ENCODE results near the gene LARGE1. TPM values are rescaled to one million over a fixed set of nuclear protein-coding genes. Genes with fewer than 3 reads are reported as not detected.

The LARGE1 gene
- total RNA-seq, 1 donor from 2014 or later = 35.7 TPM

DNA sequence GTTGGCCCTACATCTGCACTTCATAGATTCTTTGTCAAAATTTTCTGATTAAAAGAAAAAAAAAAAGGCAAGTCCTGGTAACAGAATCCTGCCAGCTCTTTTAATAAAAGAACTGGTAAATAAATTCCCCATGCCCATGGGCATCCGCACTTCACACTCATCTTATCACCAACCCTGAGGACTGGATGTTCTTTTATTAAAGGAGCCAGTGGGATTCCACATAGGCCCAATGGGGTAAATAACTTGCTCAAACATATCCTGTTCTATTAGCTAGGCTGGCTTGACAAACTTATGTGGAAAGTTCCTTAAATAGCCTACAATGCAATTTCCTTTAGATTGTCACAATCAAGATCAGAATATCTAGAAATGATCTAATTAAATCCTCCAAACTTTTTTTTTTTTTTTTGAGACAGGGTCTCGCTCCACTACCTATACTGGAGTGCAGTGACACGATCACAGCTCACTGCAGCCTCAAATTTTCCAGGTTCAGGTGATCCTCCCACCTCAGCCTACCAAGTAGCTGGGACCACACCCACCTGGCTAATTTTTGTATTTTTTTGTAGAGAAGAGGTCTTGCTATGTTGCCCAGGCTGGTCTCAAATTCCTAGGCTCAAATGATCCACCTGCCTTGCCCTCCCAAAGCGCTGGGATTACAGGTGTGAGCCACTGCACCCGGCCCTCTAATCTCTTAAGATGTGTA lies 380.9 kb downstream of the LARGE1 start:
- H3K27ac Mint-ChIP-seq = no peak overlapping the region
- H3K36me3 Mint-ChIP-seq = no peaks in the 10 kb centered on the region
- no peak overlapping the region for H3K4me3 Mint-ChIP-seq
- H3K9me3 Mint-ChIP-seq = no peaks in the 10 kb centered on the region
- H3K27me3 Mint-ChIP-seq (ENCODE audit: low read depth) = no peaks in the 10 kb centered on the region
- TF ChIP-seq, protein P1, sequence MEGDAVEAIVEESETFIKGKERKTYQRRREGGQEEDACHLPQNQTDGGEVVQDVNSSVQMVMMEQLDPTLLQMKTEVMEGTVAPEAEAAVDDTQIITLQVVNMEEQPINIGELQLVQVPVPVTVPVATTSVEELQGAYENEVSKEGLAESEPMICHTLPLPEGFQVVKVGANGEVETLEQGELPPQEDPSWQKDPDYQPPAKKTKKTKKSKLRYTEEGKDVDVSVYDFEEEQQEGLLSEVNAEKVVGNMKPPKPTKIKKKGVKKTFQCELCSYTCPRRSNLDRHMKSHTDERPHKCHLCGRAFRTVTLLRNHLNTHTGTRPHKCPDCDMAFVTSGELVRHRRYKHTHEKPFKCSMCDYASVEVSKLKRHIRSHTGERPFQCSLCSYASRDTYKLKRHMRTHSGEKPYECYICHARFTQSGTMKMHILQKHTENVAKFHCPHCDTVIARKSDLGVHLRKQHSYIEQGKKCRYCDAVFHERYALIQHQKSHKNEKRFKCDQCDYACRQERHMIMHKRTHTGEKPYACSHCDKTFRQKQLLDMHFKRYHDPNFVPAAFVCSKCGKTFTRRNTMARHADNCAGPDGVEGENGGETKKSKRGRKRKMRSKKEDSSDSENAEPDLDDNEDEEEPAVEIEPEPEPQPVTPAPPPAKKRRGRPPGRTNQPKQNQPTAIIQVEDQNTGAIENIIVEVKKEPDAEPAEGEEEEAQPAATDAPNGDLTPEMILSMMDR (IDR thresholded peaks at IDR 0.05; ENCODE audit: unreplicated experiment) = no peak
- DNase-seq (ENCODE audit: low spot score in 2 of 2, unreplicated experiment in 2 of 2) = no peak
- no peaks in the 10 kb centered on the region for H3K4me1 Mint-ChIP-seq

DNA sequence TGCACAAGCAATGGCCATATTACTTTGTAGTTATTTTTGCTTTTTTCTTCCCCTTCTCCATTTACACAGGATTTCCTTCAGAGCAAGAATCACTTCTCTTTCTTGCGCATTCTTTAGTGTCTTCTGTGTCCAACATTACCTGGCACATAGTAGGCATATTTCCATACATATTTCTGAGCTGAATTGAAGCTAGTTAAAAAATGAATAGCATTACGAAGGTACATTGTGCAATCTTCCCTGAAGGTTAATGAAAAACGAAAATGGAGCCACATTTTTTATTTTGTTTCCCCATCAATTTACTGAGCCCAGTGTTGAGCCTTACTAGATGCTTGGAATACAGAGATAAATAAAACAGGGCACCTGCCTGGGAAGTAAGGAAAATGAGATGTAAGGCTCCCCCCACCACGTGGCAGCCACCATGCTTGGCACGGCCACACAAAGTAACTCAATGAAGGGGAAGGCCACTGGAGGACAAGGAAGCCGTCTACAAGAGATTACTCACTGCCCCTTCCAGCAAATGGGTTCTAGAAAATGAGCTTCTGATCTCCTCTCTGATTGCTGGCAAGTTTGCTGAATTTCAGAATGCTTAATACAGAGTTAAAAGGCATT lies 381.9 kb downstream of the LARGE1 start:
- Mint-ChIP-seq H3K9me3 (no peaks in the 10 kb centered on the region), H3K4me3 (no peak overlapping the region), H3K27ac (no peak overlapping the region), H3K27me3 (ENCODE audit: low read depth) (no peaks in the 10 kb centered on the region), H3K4me1 (no peaks in the 10 kb centered on the region), H3K36me3 (no peaks in the 10 kb centered on the region)
- TF ChIP-seq, protein P1 (IDR thresholded peaks at IDR 0.05; ENCODE audit: unreplicated experiment) = no peak
- no peak for DNase-seq (ENCODE audit: low spot score in 2 of 2, unreplicated experiment in 2 of 2)

DNA sequence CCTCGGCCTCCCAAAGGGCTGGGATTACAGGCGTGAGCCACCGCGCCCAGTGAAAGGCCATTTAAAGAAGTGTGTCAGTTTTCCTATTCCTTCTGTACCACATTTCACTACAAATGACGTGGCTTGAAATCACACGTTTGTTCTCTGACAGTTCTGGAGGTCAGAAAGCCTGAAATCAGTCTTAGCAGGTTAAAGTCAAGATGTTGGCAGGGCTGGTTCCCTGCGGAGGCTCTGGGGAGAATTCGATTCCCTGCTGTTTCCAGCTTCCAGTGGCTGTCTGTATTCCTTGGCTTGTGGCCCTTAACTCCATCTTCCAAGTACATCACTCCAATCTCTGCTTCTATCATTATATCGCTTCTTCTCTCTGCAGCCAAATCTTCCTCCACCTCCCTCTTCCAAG lies 383.2 kb downstream of the LARGE1 start:
- TF ChIP-seq, protein P1 (IDR thresholded peaks at IDR 0.05; ENCODE audit: unreplicated experiment) = no peak
- H3K4me3 Mint-ChIP-seq = no peak overlapping the region
- no peak for DNase-seq (ENCODE audit: low spot score in 2 of 2, unreplicated experiment in 2 of 2)
- H3K4me1 Mint-ChIP-seq = no peaks in the 10 kb centered on the region
- H3K9me3 Mint-ChIP-seq = no peaks in the 10 kb centered on the region
- H3K27me3 Mint-ChIP-seq (ENCODE audit: low read depth) = no peaks in the 10 kb centered on the region
- no peak overlapping the region for H3K27ac Mint-ChIP-seq
- no peaks in the 10 kb centered on the region for H3K36me3 Mint-ChIP-seq

- DNase-seq (ENCODE audit: low spot score in 2 of 2, unreplicated experiment in 2 of 2) = no peak
- Mint-ChIP-seq H3K27ac (no peak overlapping the region), H3K27me3 (ENCODE audit: low read depth) (no peaks in the 10 kb centered on the region), H3K36me3 (no peaks in the 10 kb centered on the region), H3K9me3 (no peaks in the 10 kb centered on the region), H3K4me3 (no peak overlapping the region), H3K4me1 (no peaks in the 10 kb centered on the region)
- TF ChIP-seq, protein P1 (IDR thresholded peaks at IDR 0.05; ENCODE audit: unreplicated experiment) = no peak
These were observed 384.1 kb downstream of the LARGE1 start for GRCh38 chr22:33535937-33536875.

GRCh38 chr22:33529424-33530113 lies 390.7 kb downstream of the LARGE1 start:
- TF ChIP-seq, protein P1 (IDR thresholded peaks at IDR 0.05; ENCODE audit: unreplicated experiment) = no peak
- Mint-ChIP-seq H3K9me3 (peaks cover 7% of the 10 kb centered on the region), H3K27me3 (ENCODE audit: low read depth) (no peaks in the 10 kb centered on the region), H3K4me3 (no peak overlapping the region), H3K4me1 (peaks cover 7% of the 10 kb centered on the region), H3K27ac (no peak overlapping the region), H3K36me3 (no peaks in the 10 kb centered on the region)
- DNase-seq (ENCODE audit: low spot score in 2 of 2, unreplicated experiment in 2 of 2) = no peak

All from mesothelial cell of epicardium (in vitro differentiated cells).